Psoas muscle (tissue), 8 donors: ENCODE measurements around the gene GMPR2. TPM values are rescaled to one million over a fixed set of nuclear protein-coding genes. Genes with fewer than 3 reads are reported as not detected.

Source experiments
- ATAC-seq, 4 donors: fragments of 200-7000 bp; cut with Tn5 transposase; one replicate each; pipeline ENCODE4 v1.9.1; 2020; ENCODE audit warnings: moderate library complexity in 3 of 4, mild to moderate bottlenecking in 2 of 4
- DNase-seq, 2 donors: peaks; one replicate each; pipeline ENCODE4 v3.0.0-alpha.2; 2020
- H3K27ac ChIP-seq: fragments of 200-600 bp; one replicate; pipeline ENCODE4 v1.8.0; 2022
- H3K27me3 ChIP-seq, 3 donors: fragments of 200-600 bp in 1 of 3; one replicate each; pipeline versions ENCODE4 v1.6.1 to v1.8.0; 2013 to 2022; ENCODE audit warnings: low read length in 2 of 3, mild to moderate bottlenecking in 2 of 3, moderate library complexity in 1 of 3; ENCODE audit not compliant: insufficient read depth in 3 of 3
- H3K36me3 ChIP-seq, 2 donors: fragments of 200-600 bp in 1 of 2; one replicate each; pipeline versions ENCODE4 v1.6.1 to v1.8.0; 2013 to 2022; ENCODE audit warnings: low read depth in 1 of 2, mild to moderate bottlenecking in 1 of 2, moderate library complexity in 1 of 2; ENCODE audit not compliant: insufficient read depth in 1 of 2
- H3K4me1 ChIP-seq: fragments of 200-600 bp; one replicate; pipeline ENCODE4 v1.8.0; 2022
- H3K4me3 ChIP-seq: fragments of 200-600 bp; one replicate; pipeline ENCODE4 v1.8.0; 2022; ENCODE audit warnings: mild to moderate bottlenecking
- H3K9me3 ChIP-seq: fragments of 200-600 bp; one replicate; pipeline ENCODE4 v1.8.0; 2022
- CTCF ChIP-seq: fragments of 200-600 bp; IDR thresholded peaks from one replicate; pipeline ENCODE4 v1.8.0; 2022; ENCODE audit warnings: antibody characterized with exemption
- WGBS, 3 donors: extraction: QIAGEN DNeasy Blood & Tissue Kit; methylation state at CpG; one replicate each; pipeline versions ENCODE4 v1.1.6 to v1.1.7; 2013; 5-methylcytosine and 5-hydroxymethylcytosine counted together
- intact Hi-C, 2 donors: fragments of 100-400 bp; cut with DNase I; formaldehyde crosslinking; loops; one replicate each; pipeline versions ENCODE4 v1.11.0 to v1.14.2; 2022
- polyA plus RNA-seq, 3 donors: library from polyadenylated mRNA; stranded (reverse); fragments of 200-250 nt; gene quantifications; one replicate each; pipeline ENCODE4 v1.2.3, GENCODE V29; 2013
- total RNA-seq, 4 donors: library from RNA; stranded (reverse); fragmentation: NEBNext Ultra II Directional in 2 of 4; extraction: Animal tissue kit (Norgen Biotek cat#: 25700) in 2 of 4; gene quantifications; one replicate each; pipeline versions ENCODE4 v1.2.1 to v1.2.4, GENCODE V29; 2021 to 2023
- donor health status: healthy with polysubstance abuse.
- donor health status: DM: no; HTN: no; CAD: no; lungs with moderate emphysema.
- donor health status: Bipolar disorder and iron deficiency.
- donor health status: healthy.
- donor health status: DM: yes; HTN: yes; CAD: no.
- donor health status: DM: no; HTN: no; CAD: no.
- donor health status: DM: no; HTN: no; CAD: no.
- donor health status: DM: yes; HTN: yes; CAD: no.

The GMPR2 gene
- total and polyA plus RNA-seq, 7 donors, result 17.7 to 33.1 (median 24.0) TPM

DNA sequence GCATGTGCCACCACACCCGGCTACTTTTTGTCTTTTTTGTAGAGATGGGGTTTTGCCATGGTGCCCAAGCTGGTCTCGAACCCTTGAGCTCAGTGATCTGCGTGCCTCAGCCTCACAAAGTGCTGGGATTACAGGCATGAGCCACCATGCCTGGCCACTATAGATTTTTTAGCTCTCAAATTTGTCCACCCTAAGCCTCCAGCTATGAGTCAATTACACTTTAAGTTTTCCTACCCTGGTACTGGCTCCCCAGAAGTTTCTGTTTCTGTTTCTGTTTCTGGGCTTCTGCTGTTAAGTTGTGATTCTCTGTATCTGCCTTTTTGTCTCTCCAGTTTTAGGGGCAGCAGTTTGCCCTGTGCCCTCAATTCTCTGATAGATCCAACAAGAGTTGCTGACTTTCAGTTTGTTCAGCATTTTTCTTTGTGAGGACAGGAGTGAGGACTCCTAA, 14.1 kb downstream of the GMPR2 start:
- Histone ChIP-seq H3K36me3 (no peaks in the 10 kb centered on the region), H3K27ac (no peak overlapping the region), H3K4me1 (peaks cover 3% of the 10 kb centered on the region), H3K9me3 (no peaks in the 10 kb centered on the region), H3K27me3 (no peaks in the 10 kb centered on the region), H3K4me3 (no peak overlapping the region)
- DNase-seq (no peak), ATAC-seq (no peak)
- intact Hi-C loops, result loop anchor here in 1 of 2 donors (10.0 kb wide), 1 partner anchor 188 kb away; no protein-coding TSS in a partner anchor
- WGBS, 3 donors, result 74 to 90% (median 83%) methylated on average over 3 of the region's 3 CpGs
- no peak for TF ChIP-seq CTCF

DNA sequence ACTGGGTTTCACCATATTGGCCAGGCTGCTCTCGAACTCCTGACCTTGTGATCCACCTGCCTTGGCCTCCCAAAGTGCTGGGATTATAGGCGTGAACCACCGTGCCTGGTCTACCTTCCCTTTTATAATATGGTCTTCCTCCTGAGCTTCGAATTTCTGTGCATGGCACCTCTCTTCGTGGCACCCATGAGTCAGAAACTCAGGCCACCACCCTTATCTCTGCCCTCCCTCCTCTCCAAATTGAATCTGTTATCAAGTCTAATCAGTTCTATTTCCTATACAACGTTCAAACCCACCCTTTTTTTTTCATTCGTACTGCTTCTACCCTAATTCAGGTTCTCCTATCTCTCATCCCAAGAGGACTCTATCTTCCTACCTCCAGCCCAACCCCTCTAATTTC, 14.7 kb downstream of the GMPR2 start:
- DNase-seq, result no peak
- no peak for TF ChIP-seq CTCF
- intact Hi-C loops, result loop anchor here in 1 of 2 donors (10.0 kb wide), 1 partner anchor 187 kb away; no protein-coding TSS in a partner anchor
- WGBS, 3 donors, result 69 to 79% (median 73%) methylated on average over 7 of the region's 7 CpGs
- Histone ChIP-seq H3K4me1 (peaks cover 3% of the 10 kb centered on the region), H3K36me3 (no peaks in the 10 kb centered on the region), H3K4me3 (no peak overlapping the region), H3K27ac (no peak overlapping the region), H3K27me3 (no peaks in the 10 kb centered on the region), H3K9me3 (no peaks in the 10 kb centered on the region)
- no peak for ATAC-seq

- WGBS, 3 donors, result 72 to 77% (median 72%) methylated on average over 13 of the region's 13 CpGs
- Histone ChIP-seq H3K9me3 (no peaks in the 10 kb centered on the region), H3K4me1 (no peaks in the 10 kb centered on the region), H3K4me3 (no peak overlapping the region), H3K36me3 (no peaks in the 10 kb centered on the region), H3K27me3 (no peaks in the 10 kb centered on the region), H3K27ac (no peak overlapping the region)
- TF ChIP-seq CTCF, result no peak
- ATAC-seq, result no peak
- intact Hi-C loops, result loop anchor here in 1 of 2 donors (10.0 kb wide), 1 partner anchor 185 kb away; no protein-coding TSS in a partner anchor
- DNase-seq, result no peak
Observed at GRCh38 chr14:24249230-24250021, 16.7 kb downstream of the GMPR2 start.

GRCh38 chr14:24250354-24250753, 17.6 kb downstream of the GMPR2 start:
- Histone ChIP-seq H3K36me3 (no peaks in the 10 kb centered on the region), H3K4me1 (no peaks in the 10 kb centered on the region), H3K27ac (no peak overlapping the region), H3K4me3 (no peak overlapping the region), H3K27me3 (no peaks in the 10 kb centered on the region), H3K9me3 (no peaks in the 10 kb centered on the region)
- ATAC-seq (no peak), DNase-seq (no peak)
- WGBS, 3 donors, result 50 to 76% (median 56%) methylated on average over 4 of the region's 4 CpGs
- intact Hi-C loops, result no loop called here
- no peak for TF ChIP-seq CTCF
